ENCODE data around the gene SLC15A4. TPM values are rescaled to one million over a fixed set of nuclear protein-coding genes. Genes with fewer than 3 reads are reported as not detected.

The SLC15A4 gene
- total RNA-seq, 2 donors from 2014 or later = 116 to 165 TPM

GRCh38 chr12:128794661-128795529 is 28.9 kb downstream of the SLC15A4 start:
- Histone ChIP-seq H3K36me3 (peaks cover 63% of the 10 kb centered on the region), H3K4me1 (ENCODE audit: control insufficient read depth in 1 of 2, low read depth in 2 of 2) (peaks cover 5 to 39% of the 10 kb centered on the region in 2 donors), H3K27me3 (replicated peaks; ENCODE audit: insufficient read depth) (no peaks in the 10 kb centered on the region), H3K9me3 (no peaks in the 10 kb centered on the region), H3K27ac (no peak overlapping the region), H3K4me3 (no peak overlapping the region)
- ATAC-seq (ENCODE audit: insufficient number of reproducible peaks, low FRiP score, low read depth) = no peak
- TF ChIP-seq CTCF (IDR thresholded peaks at IDR 0.05) = no peak
- DNase-seq (ENCODE audit: low spot score) = no peak

GRCh38 chr12:128793701-128794100 is 30.1 kb downstream of the SLC15A4 start:
- H3K4me1 ChIP-seq (ENCODE audit: control insufficient read depth in 1 of 2, low read depth in 2 of 2) = peaks cover 5 to 41% of the 10 kb centered on the region in 2 donors
- H3K4me3 ChIP-seq = no peak overlapping the region
- no peak for TF ChIP-seq CTCF (IDR thresholded peaks at IDR 0.05)
- no peaks in the 10 kb centered on the region for H3K9me3 ChIP-seq
- H3K27ac ChIP-seq = no peak overlapping the region
- peaks cover 52% of the 10 kb centered on the region for H3K36me3 ChIP-seq
- no peaks in the 10 kb centered on the region for H3K27me3 ChIP-seq (replicated peaks; ENCODE audit: insufficient read depth)
- DNase-seq (ENCODE audit: low spot score) (no peak), ATAC-seq (ENCODE audit: insufficient number of reproducible peaks, low FRiP score, low read depth) (no peak)

- Histone ChIP-seq H3K36me3 (peaks cover 44% of the 10 kb centered on the region), H3K27ac (no peak overlapping the region), H3K9me3 (no peaks in the 10 kb centered on the region), H3K4me1 (ENCODE audit: control insufficient read depth in 1 of 2, low read depth in 2 of 2) (peaks cover 5 to 35% of the 10 kb centered on the region in 2 donors), H3K27me3 (replicated peaks; ENCODE audit: insufficient read depth) (no peaks in the 10 kb centered on the region), H3K4me3 (no peak overlapping the region)
- no peak for TF ChIP-seq CTCF (IDR thresholded peaks at IDR 0.05)
- no peak for DNase-seq (ENCODE audit: low spot score)
- no peak for ATAC-seq (ENCODE audit: insufficient number of reproducible peaks, low FRiP score, low read depth)
Observed at GRCh38 chr12:128792881-128793280, 30.9 kb downstream of the SLC15A4 start.

- H3K4me1 ChIP-seq (ENCODE audit: control insufficient read depth in 1 of 2, low read depth in 2 of 2) = peaks cover 5 to 31% of the 10 kb centered on the region in 2 donors
- H3K4me3 ChIP-seq = no peak overlapping the region
- H3K27me3 ChIP-seq (replicated peaks; ENCODE audit: insufficient read depth) = no peaks in the 10 kb centered on the region
- ATAC-seq (ENCODE audit: insufficient number of reproducible peaks, low FRiP score, low read depth) (no peak), DNase-seq (ENCODE audit: low spot score) (no peak)
- TF ChIP-seq CTCF (IDR thresholded peaks at IDR 0.05) = no peak
- H3K36me3 ChIP-seq = peaks cover 39% of the 10 kb centered on the region
- H3K9me3 ChIP-seq = no peaks in the 10 kb centered on the region
- H3K27ac ChIP-seq = no peak overlapping the region
Observed at GRCh38 chr12:128792398-128792797, 31.4 kb downstream of the SLC15A4 start.

- peaks cover 5 to 24% of the 10 kb centered on the region in 2 donors for H3K4me1 ChIP-seq (ENCODE audit: control insufficient read depth in 1 of 2, low read depth in 2 of 2)
- DNase-seq (ENCODE audit: low spot score) (no peak), ATAC-seq (ENCODE audit: insufficient number of reproducible peaks, low FRiP score, low read depth) (no peak)
- peaks cover 34% of the 10 kb centered on the region for H3K36me3 ChIP-seq
- H3K9me3 ChIP-seq = no peaks in the 10 kb centered on the region
- no peak overlapping the region for H3K27ac ChIP-seq
- H3K4me3 ChIP-seq = no peak overlapping the region
- no peak for TF ChIP-seq CTCF (IDR thresholded peaks at IDR 0.05)
- no peaks in the 10 kb centered on the region for H3K27me3 ChIP-seq (replicated peaks; ENCODE audit: insufficient read depth)
Observed at GRCh38 chr12:128791395-128792322, 32.1 kb downstream of the SLC15A4 start.
